Testis (tissue), 2 donors: ENCODE results near the gene PHYKPL.

Experiments
- CTCF ChIP-seq, 3 experiments: fragments of 450-650 bp in 2 of 3; fragments of 200-600 bp in 1 of 3; sonication (generic) in 1 of 3; IDR thresholded peaks; one replicate each; pipeline ENCODE4 v1.5.1; 2016 to 2019; ENCODE audit warnings: antibody characterized with exemption in 3 of 3, mild to moderate bottlenecking in 2 of 3, moderate library complexity in 1 of 3
- POLR2A ChIP-seq: fragments of 450-650 bp; IDR thresholded peaks from one replicate; pipeline ENCODE4 v1.6.1; 2017; ENCODE audit warnings: antibody characterized with exemption, mild to moderate bottlenecking, moderate library complexity

- TF ChIP-seq POLR2A = no peak
- TF ChIP-seq CTCF (IDR thresholded peaks at IDR 0.05) = no peak
These were observed 28.9 kb downstream of the PHYKPL start for GRCh38 chr5:178203670-178204181.
